HEK293T (cell line): ENCODE measurements around the gene CA10.

Source experiments
- BHLHE40 ChIP-seq: fragments of 450-650 bp; IDR thresholded peaks from 2 replicates; pipeline ENCODE4 v1.6.1; 2016; ENCODE audit warnings: mild to moderate bottlenecking, moderate library complexity, borderline replicate concordance
- FOXM1 ChIP-seq: fragments of 450-650 bp; IDR thresholded peaks from 2 replicates; pipeline ENCODE4 v1.6.1; 2017; ENCODE audit warnings: mild to moderate bottlenecking, borderline replicate concordance
- LEF1 ChIP-seq: fragments of 450-650 bp; IDR thresholded peaks from 2 replicates; pipeline ENCODE4 v1.6.1; 2017; ENCODE audit warnings: mild to moderate bottlenecking, borderline replicate concordance
- SP1 ChIP-seq: fragments of 450-650 bp; IDR thresholded peaks from 2 replicates; pipeline ENCODE4 v1.6.1; 2017
- TF ChIP-seq, protein P1 (sequence below): fragments of 450-650 bp; IDR thresholded peaks from 2 replicates; pipeline ENCODE4 v1.6.1; 2016

- TF ChIP-seq FOXM1 (no peak), LEF1 (no peak), BHLHE40 (no peak), SP1 (no peak)
- TF ChIP-seq, protein P1, sequence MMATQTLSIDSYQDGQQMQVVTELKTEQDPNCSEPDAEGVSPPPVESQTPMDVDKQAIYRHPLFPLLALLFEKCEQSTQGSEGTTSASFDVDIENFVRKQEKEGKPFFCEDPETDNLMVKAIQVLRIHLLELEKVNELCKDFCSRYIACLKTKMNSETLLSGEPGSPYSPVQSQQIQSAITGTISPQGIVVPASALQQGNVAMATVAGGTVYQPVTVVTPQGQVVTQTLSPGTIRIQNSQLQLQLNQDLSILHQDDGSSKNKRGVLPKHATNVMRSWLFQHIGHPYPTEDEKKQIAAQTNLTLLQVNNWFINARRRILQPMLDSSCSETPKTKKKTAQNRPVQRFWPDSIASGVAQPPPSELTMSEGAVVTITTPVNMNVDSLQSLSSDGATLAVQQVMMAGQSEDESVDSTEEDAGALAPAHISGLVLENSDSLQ, result no peak
These were observed 506.0 kb downstream of the CA10 start for GRCh38 chr17:51652529-51652928.
